A549 (cell line): Measurements from ENCODE around the gene COX4I2.

Source experiments
- BCL3 ChIP-seq: fragments of >200 bp; sonication (Bioruptor Twin); formaldehyde crosslinking; IDR thresholded peaks from 3 replicates; pipeline ENCODE4 v1.6.1; 2016
- CTCF ChIP-seq: fragments of >200 bp; sonication (Bioruptor Twin); formaldehyde crosslinking; IDR thresholded peaks from 3 replicates; pipeline ENCODE4 v1.5.1; 2016
- E2F6 ChIP-seq: IDR thresholded peaks from 2 replicates; pipeline ENCODE4 v1.6.1; 2012; ENCODE audit warnings: low read depth, borderline replicate concordance
- JUN ChIP-seq, 2 experiments: fragments of >200 bp; sonication (Bioruptor Twin); formaldehyde crosslinking; IDR thresholded peaks; 2 replicates in 1 of 2; 3 replicates in 1 of 2; pipeline ENCODE4 v1.6.1; 2016 to 2017
- KDM1A ChIP-seq: fragments of 200-600 bp; sonication (generic); IDR thresholded peaks from 2 replicates; pipeline ENCODE4 v1.6.1; 2016; ENCODE audit warnings: low read depth, mild to moderate bottlenecking
- MAX ChIP-seq: IDR thresholded peaks from 2 replicates; pipeline ENCODE4 v1.6.1; 2012
- NFE2L2 ChIP-seq: fragments of 150-350 bp; conservative IDR thresholded peaks from 2 replicates; pipeline ENCODE4 v1.6.1; 2014; ENCODE audit warnings: low read length
- REST ChIP-seq: fragments of 200-600 bp; sonication (generic); IDR thresholded peaks from 2 replicates; pipeline ENCODE4 v1.6.1; 2016; ENCODE audit warnings: antibody characterized with exemption, mild to moderate bottlenecking, moderate library complexity
- RFX5 ChIP-seq: fragments of 450-650 bp; IDR thresholded peaks from 2 replicates; pipeline ENCODE4 v1.7.1; 2014; ENCODE audit warnings: antibody characterized with exemption, mild to moderate bottlenecking, moderate library complexity

GRCh38 chr20:31675828-31676608, 38.3 kb downstream of the COX4I2 start:
- TF ChIP-seq MAX (no peak), CTCF (no peak), KDM1A (no peak), NFE2L2 (no peak), REST (no peak), RFX5 (no peak), JUN (IDR thresholded peaks at IDR 0.05) (no peak), BCL3 (no peak), E2F6 (no peak)
